SU-DHL-6 (cell line): ENCODE measurements around the gene TRAK2.

ENCODE experiments used
- H2AFZ ChIP-seq: fragments of 200-600 bp; sonication (generic); 2 replicates; pipeline ENCODE4 v1.6.1; 2014; ENCODE audit warnings: low read depth, mild to moderate bottlenecking, moderate library complexity, mixed read lengths, antibody characterized with exemption, low read length; ENCODE audit not compliant: severe bottlenecking
- H3F3A ChIP-seq: fragments of 200-600 bp; shearing (Covaris generic); 2 replicates; pipeline ENCODE4 v1.6.0; 2016; ENCODE audit warnings: antibody characterized with exemption, mild to moderate bottlenecking; ENCODE audit not compliant: insufficient read depth
- H3K27ac ChIP-seq: fragments of 200-600 bp; sonication (generic); 2 replicates; pipeline ENCODE4 v1.5.1; 2016; ENCODE audit warnings: low read depth, mild to moderate bottlenecking, low read length, moderate library complexity, mixed read lengths
- H3K27me3 ChIP-seq: fragments of 200-600 bp; sonication (generic), shearing (Covaris generic); 2 replicates; pipeline ENCODE4 v1.6.0; 2014; ENCODE audit warnings: mild to moderate bottlenecking, low read length
- H3K36me3 ChIP-seq: fragments of 200-600 bp; sonication (generic); 2 replicates; pipeline ENCODE4 v1.6.1; 2014; ENCODE audit warnings: mild to moderate bottlenecking, low read length, mixed read lengths
- H3K4me2 ChIP-seq: fragments of 300-600, 200-600 bp; shearing (Covaris generic), sonication (generic); 2 replicates; pipeline ENCODE4 v1.6.0; 2014; ENCODE audit warnings: low read length, low read depth, mild to moderate bottlenecking; ENCODE audit not compliant: poor library complexity, severe bottlenecking
- H3K4me3 ChIP-seq: fragments of 200-600 bp; sonication (generic); 2 replicates; pipeline ENCODE4 v1.5.1; 2014; ENCODE audit warnings: antibody characterized with exemption, low read length, mild to moderate bottlenecking, mixed read lengths; ENCODE audit not compliant: insufficient read depth, poor library complexity, severe bottlenecking
- H3K79me2 ChIP-seq: fragments of 200-600 bp; sonication (generic); 2 replicates; pipeline ENCODE4 v1.6.1; 2014; ENCODE audit warnings: mild to moderate bottlenecking, low read length, moderate library complexity; ENCODE audit not compliant: insufficient read depth
- H3K9ac ChIP-seq: fragments of 200-600 bp; sonication (generic); 2 replicates; pipeline ENCODE4 v1.7.0; 2014; ENCODE audit warnings: mild to moderate bottlenecking, low read length
- H3K9me2 ChIP-seq: fragments of 200-600 bp; sonication (generic); replicated peaks from 2 replicates; pipeline ENCODE4 v1.6.1; 2014; ENCODE audit warnings: low read length; ENCODE audit not compliant: insufficient read depth
- H3K9me3 ChIP-seq: fragments of 200-600 bp; sonication (generic); 2 replicates; pipeline ENCODE4 v1.6.1; 2014; ENCODE audit warnings: low read length, mixed read lengths; ENCODE audit not compliant: insufficient read depth
- H4K20me1 ChIP-seq: fragments of 200-600 bp; sonication (generic); 2 replicates; pipeline ENCODE4 v1.6.1; 2014; ENCODE audit warnings: low read depth, mild to moderate bottlenecking, antibody characterized with exemption, low read length, moderate library complexity, mixed read lengths
- CTCF ChIP-seq: fragments of 200-600 bp; sonication (generic); IDR thresholded peaks from one replicate; pipeline ENCODE4 v1.5.1; 2017; ENCODE audit warnings: antibody characterized with exemption, mild to moderate bottlenecking, low read length, moderate library complexity; ENCODE audit not compliant: insufficient read depth, poor library complexity, severe bottlenecking
- EZH2phosphoT487 ChIP-seq: fragments of 200-600 bp; sonication (generic), shearing (Covaris generic); conservative IDR thresholded peaks from 2 replicates; pipeline ENCODE4 v1.6.1; 2018; ENCODE audit warnings: mild to moderate bottlenecking, antibody characterized with exemption, low read length, moderate library complexity, mixed read lengths

Gene TRAK2

DNA sequence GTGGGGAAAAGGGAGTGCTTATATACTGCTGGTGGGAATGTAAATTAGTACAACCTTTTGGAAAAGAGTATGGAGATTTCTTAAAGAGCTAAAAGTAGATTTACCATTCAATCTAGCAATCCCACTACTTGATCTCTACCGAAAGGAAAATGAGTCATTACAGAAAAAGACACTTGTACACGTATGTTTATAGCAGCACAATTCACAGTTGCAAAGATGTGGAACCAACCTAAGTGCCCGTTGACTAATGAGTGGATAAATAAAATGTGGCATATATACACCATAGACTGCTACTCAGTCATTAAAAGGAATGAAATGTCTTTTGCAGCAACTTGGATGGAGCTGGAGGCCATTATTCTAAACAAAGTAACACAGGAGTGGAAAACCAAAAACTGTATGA, 123.6 kb downstream of the TRAK2 start:
- TF ChIP-seq CTCF (no peak), EZH2phosphoT487 (no peak)
- no peak overlapping the region for H2AFZ ChIP-seq
- H4K20me1 ChIP-seq, result no peaks in the 10 kb centered on the region
- no peaks in the 10 kb centered on the region for H3K36me3 ChIP-seq
- H3K27ac ChIP-seq, result no peak overlapping the region
- no peaks in the 10 kb centered on the region for H3F3A ChIP-seq
- H3K79me2 ChIP-seq, result no peaks in the 10 kb centered on the region
- H3K4me3 ChIP-seq, result no peak overlapping the region
- no peak overlapping the region for H3K9ac ChIP-seq
- no peaks in the 10 kb centered on the region for H3K9me2 ChIP-seq
- H3K9me3 ChIP-seq, result peaks cover 4% of the 10 kb centered on the region; the same call in 1 of the 2 replicates
- H3K4me2 ChIP-seq, result no peak overlapping the region
- no peaks in the 10 kb centered on the region for H3K27me3 ChIP-seq
